Measurements from ENCODE around the gene RAP2C. TPM values are rescaled to one million over a fixed set of nuclear protein-coding genes. Genes with fewer than 3 reads are reported as not detected.

RAP2C gene
- total RNA-seq, 2 donors from 2014 or later, result 7.8 to 7.9 TPM

DNA sequence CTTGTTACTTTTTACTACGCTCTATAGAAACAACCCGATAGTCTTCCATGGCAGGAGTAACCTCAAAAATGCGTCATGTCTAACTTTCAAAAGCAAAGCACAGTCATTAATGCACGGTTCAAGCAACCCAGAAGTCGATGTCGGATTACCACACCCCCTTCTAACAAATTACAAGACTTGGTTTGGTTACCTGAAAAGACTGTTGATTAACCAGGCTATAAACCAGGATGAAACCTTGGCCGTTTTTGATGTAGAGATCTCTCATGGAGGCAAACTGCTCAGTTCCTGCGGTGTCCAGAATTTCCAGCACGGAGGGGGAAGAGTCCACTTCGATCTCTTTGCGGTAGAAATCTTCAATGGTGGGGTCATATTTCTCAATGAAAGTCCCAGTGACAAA lies 2.4 kb downstream of the RAP2C start:
- no peaks in the 10 kb centered on the region for H3K9me3 ChIP-seq
- H3K27ac ChIP-seq, result peak overlapping the region; percentile 81 to 97 (median 91)
- no peaks in the 10 kb centered on the region for H3K36me3 ChIP-seq (replicated peaks in 1 of 2; ENCODE audit: insufficient read depth in 1 of 2, low read depth in 2 of 2)
- peaks cover 10% of the 10 kb centered on the region for H3K4me1 ChIP-seq
- ATAC-seq (no peak), DNase-seq (no peak)
- no peak for TF ChIP-seq POLR2A (IDR thresholded peaks at IDR 0.05)
- TF ChIP-seq, protein P1, sequence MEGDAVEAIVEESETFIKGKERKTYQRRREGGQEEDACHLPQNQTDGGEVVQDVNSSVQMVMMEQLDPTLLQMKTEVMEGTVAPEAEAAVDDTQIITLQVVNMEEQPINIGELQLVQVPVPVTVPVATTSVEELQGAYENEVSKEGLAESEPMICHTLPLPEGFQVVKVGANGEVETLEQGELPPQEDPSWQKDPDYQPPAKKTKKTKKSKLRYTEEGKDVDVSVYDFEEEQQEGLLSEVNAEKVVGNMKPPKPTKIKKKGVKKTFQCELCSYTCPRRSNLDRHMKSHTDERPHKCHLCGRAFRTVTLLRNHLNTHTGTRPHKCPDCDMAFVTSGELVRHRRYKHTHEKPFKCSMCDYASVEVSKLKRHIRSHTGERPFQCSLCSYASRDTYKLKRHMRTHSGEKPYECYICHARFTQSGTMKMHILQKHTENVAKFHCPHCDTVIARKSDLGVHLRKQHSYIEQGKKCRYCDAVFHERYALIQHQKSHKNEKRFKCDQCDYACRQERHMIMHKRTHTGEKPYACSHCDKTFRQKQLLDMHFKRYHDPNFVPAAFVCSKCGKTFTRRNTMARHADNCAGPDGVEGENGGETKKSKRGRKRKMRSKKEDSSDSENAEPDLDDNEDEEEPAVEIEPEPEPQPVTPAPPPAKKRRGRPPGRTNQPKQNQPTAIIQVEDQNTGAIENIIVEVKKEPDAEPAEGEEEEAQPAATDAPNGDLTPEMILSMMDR (IDR thresholded peaks at IDR 0.05), result no peak
- H3K27me3 ChIP-seq, result no peaks in the 10 kb centered on the region
- intact Hi-C loops (cut with DNase I), result no loop called here
- 0% methylated on average over 6 to 10 of the region's 11 CpGs for WGBS, 2 donors
- peak overlapping the region in 1 of 2 donors; percentile 57 for H3K4me3 ChIP-seq

- no peak for DNase-seq
- Histone ChIP-seq H3K27ac (peak overlapping the region in 1 of 4 donors; percentile 97), H3K4me3 (no peak overlapping the region), H3K36me3 (replicated peaks in 1 of 2; ENCODE audit: insufficient read depth in 1 of 2, low read depth in 2 of 2) (no peaks in the 10 kb centered on the region), H3K27me3 (no peaks in the 10 kb centered on the region), H3K4me1 (peaks cover 10% of the 10 kb centered on the region), H3K9me3 (no peaks in the 10 kb centered on the region)
- intact Hi-C loops (cut with DNase I), result no loop called here
- 0 to 1% methylated on average over 8 of the region's 8 CpGs for WGBS, 2 donors
- TF ChIP-seq, protein P1 (IDR thresholded peaks at IDR 0.05), result no peak
- TF ChIP-seq POLR2A (IDR thresholded peaks at IDR 0.05), result no peak
- no peak for ATAC-seq
Observed at GRCh38 chrX:132216283-132216682, 3.0 kb downstream of the RAP2C start.

DNA sequence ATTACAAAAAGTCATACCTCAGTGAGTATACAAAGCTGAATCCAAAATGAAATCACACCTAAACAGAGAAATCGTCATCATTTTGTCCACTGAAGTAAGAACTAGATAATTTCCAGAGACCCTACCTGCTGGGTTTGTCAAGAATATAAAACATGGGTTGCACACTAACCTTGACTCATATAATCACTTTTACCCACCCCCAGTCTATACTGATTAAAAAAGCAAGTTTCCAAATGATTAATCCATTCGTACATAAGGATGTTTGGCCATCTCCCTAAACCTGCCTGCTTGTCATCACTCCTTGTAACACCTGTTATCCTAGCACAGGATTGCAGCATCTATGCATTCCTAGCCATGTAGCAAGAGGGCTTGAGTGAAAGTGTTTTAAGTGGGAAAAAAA lies 4.7 kb downstream of the RAP2C start:
- TF ChIP-seq, protein P1 (IDR thresholded peaks at IDR 0.05), result no peak
- TF ChIP-seq POLR2A (IDR thresholded peaks at IDR 0.05), result no peak
- H3K27ac ChIP-seq, result no peak overlapping the region
- ATAC-seq (no peak), DNase-seq (no peak)
- H3K4me1 ChIP-seq, result peaks cover 9% of the 10 kb centered on the region
- no peaks in the 10 kb centered on the region for H3K36me3 ChIP-seq (replicated peaks in 1 of 2; ENCODE audit: insufficient read depth in 1 of 2, low read depth in 2 of 2)
- intact Hi-C loops (cut with DNase I), result no loop called here
- 28 to 48% methylated on average over 2 of the region's 2 CpGs for WGBS, 2 donors
- no peaks in the 10 kb centered on the region for H3K9me3 ChIP-seq
- no peak overlapping the region for H3K4me3 ChIP-seq
- no peaks in the 10 kb centered on the region for H3K27me3 ChIP-seq

- intact Hi-C loops (cut with DNase I), result no loop called here
- H3K36me3 ChIP-seq (replicated peaks in 1 of 2; ENCODE audit: insufficient read depth in 1 of 2, low read depth in 2 of 2), result no peaks in the 10 kb centered on the region
- no peaks in the 10 kb centered on the region for H3K27me3 ChIP-seq
- no peak for DNase-seq
- H3K4me1 ChIP-seq, result peaks cover 14% of the 10 kb centered on the region
- no peak for TF ChIP-seq POLR2A (IDR thresholded peaks at IDR 0.05)
- TF ChIP-seq, protein P1 (IDR thresholded peaks at IDR 0.05), result no peak
- no peak overlapping the region for H3K27ac ChIP-seq
- no peak for ATAC-seq
- H3K9me3 ChIP-seq, result no peaks in the 10 kb centered on the region
- H3K4me3 ChIP-seq, result no peak overlapping the region
Observed at GRCh38 chrX:132209527-132209926, 9.7 kb downstream of the RAP2C start.

DNA sequence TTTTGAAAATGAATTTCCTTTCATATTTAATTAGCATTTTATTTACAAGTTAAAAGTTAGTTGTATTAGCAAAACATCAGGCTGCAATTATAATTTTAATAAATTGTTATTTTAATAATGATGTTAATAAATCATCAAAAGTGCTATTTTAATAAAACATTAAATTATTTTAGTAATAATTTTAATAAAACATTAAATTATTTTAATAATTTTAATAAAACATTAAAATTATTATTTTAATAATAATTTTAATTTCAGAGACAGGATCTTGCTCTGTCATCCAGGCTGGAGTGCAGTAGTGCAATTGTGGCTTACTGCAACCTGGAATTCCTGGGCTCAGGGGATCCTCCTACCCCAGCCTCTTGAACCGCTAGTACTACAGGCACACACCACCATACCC lies 10.8 kb downstream of the RAP2C start:
- no peak for ATAC-seq
- H3K9me3 ChIP-seq, result no peaks in the 10 kb centered on the region
- no peak for TF ChIP-seq POLR2A (IDR thresholded peaks at IDR 0.05)
- TF ChIP-seq, protein P1 (IDR thresholded peaks at IDR 0.05), result no peak
- intact Hi-C loops (cut with DNase I), result no loop called here
- H3K4me3 ChIP-seq, result no peak overlapping the region
- 100% methylated on average over 1 of the region's 1 CpG for WGBS, 2 donors
- peaks cover 14% of the 10 kb centered on the region for H3K4me1 ChIP-seq
- no peaks in the 10 kb centered on the region for H3K36me3 ChIP-seq (replicated peaks in 1 of 2; ENCODE audit: insufficient read depth in 1 of 2, low read depth in 2 of 2)
- DNase-seq, result no peak
- no peaks in the 10 kb centered on the region for H3K27me3 ChIP-seq
- H3K27ac ChIP-seq, result no peak overlapping the region

Measured in body of pancreas (tissue), 4 donors.